AG09309 (cell line): Measurements from ENCODE around the gene KIRREL1.
A peak's percentile ranks its signal among the peaks of the same experiment; 100 is the strongest.

Source experiments
- DNase-seq: peaks from one replicate; pipeline ENCODE4 v3.0.0-alpha.2; 2010; ENCODE audit warnings: low read depth
- H3K4me3 ChIP-seq: 2 replicates; pipeline ENCODE4 v1.5.1; 2011; ENCODE audit warnings: mild to moderate bottlenecking, low read depth, low read length, moderate library complexity; ENCODE audit not compliant: control insufficient read depth
- TF ChIP-seq, protein P1 (sequence below): IDR thresholded peaks from 2 replicates; pipeline ENCODE4 v1.5.1; 2011; ENCODE audit warnings: mild to moderate bottlenecking, low read depth, low read length, inconsistent platforms; ENCODE audit not compliant: insufficient read depth, control insufficient read depth; ENCODE audit errors: missing control alignments

KIRREL1 gene

DNA sequence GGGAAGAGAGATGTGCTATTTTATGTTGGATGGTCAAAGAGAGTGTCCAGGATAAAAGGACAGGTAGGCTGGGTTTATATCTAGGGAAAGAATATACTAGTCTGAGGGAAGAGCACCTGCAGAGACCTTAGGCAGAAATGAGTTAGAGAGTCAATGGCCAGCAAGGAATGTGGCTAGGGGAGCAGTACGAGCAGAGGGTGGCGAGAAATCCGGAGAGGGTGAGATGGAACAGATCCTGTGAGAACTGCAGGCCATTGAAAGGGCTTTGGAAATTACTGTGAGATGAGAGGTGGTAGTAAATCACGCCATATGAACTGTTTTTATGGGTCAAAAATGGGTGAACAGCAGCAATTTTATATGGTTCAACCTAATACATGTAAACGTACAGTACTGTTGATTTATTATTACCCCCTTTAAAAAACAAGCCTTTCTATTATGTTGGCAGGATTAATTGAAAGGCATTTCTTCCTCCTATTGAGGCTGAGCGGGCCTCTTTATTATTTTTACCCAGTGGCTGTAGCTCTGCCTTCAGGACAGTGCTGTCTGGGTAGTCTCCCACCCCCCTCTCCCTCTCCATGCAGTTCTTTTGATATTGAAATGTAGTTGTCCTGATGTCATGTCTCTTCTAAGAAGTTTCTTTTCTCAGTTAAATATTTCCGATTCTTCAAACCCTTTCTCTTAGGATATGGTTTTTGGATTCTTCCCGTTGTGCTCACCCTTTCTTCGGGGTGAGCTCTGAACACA, 112.1 kb downstream of the KIRREL1 start:
- H3K4me3 ChIP-seq: no peak overlapping the region
- no peak for DNase-seq
- TF ChIP-seq, protein P1, sequence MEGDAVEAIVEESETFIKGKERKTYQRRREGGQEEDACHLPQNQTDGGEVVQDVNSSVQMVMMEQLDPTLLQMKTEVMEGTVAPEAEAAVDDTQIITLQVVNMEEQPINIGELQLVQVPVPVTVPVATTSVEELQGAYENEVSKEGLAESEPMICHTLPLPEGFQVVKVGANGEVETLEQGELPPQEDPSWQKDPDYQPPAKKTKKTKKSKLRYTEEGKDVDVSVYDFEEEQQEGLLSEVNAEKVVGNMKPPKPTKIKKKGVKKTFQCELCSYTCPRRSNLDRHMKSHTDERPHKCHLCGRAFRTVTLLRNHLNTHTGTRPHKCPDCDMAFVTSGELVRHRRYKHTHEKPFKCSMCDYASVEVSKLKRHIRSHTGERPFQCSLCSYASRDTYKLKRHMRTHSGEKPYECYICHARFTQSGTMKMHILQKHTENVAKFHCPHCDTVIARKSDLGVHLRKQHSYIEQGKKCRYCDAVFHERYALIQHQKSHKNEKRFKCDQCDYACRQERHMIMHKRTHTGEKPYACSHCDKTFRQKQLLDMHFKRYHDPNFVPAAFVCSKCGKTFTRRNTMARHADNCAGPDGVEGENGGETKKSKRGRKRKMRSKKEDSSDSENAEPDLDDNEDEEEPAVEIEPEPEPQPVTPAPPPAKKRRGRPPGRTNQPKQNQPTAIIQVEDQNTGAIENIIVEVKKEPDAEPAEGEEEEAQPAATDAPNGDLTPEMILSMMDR: no peak

- H3K4me3 ChIP-seq: no peak overlapping the region
- TF ChIP-seq, protein P1: no peak
- DNase-seq: no peak
These were observed 114.5 kb downstream of the KIRREL1 start for GRCh38 chr1:158107916-158108315.

DNA sequence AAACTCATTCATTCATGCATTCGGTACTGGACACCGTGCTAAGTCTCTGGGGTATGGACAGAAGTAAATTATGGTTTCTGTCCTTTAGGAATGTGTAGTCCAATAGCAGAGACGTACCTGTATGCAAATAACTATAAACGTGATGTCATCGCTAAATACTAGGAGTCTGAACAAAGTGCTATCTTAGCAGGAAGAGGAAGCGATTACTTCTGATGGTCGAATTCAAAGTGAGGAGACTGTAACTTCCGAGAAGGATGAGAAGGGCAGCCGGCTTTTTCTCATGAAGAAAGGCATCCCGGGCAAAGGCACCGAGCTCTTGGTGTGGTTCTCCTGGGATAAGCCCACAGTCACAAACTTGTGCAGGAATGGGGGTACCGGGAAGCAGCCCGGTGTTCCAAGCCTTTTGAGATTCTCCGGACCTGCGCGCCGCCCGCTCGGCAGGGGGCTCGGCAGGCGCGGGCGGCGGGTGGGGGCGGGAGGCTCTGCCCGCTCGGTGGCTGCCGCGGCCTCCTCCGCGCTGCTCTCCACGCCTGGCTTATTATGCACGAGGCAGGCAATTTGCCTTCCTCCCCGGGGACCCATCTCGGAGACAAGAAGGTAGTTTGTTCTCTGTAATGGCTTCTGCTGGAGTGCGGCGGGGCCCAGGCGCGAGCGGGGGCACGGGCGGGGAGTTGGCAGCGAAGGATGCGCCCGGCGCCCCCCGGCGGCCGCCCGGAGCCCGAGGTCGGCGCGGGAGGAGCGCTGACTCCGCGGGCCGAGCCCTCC, 119.7 kb downstream of the KIRREL1 start:
- TF ChIP-seq, protein P1: peak; percentile 26
- peak overlapping the region; percentile 45 for H3K4me3 ChIP-seq
- DNase-seq: no peak

DNA sequence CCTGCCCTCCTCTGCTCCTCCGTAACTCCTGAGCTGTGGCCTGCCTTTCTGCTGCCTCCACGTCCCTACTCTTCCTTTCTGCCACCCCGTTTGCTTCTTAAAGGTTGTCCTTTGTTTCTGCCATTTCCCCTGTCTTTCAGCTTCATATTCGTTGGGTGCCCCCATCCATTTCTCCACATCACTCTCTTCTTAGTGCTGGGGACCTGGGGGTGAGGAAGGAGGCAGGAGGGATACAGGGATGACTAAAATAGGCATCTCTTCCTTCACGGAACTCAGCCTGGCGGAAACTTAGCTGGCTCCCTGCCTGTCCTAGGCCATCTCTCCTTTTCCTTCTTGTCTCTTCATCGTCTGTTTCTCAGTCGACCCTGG, 120.3 kb downstream of the KIRREL1 start:
- TF ChIP-seq, protein P1: no peak
- H3K4me3 ChIP-seq: peak overlapping the region; percentile 6
- DNase-seq: no peak

- DNase-seq: no peak
- TF ChIP-seq, protein P1: no peak
- H3K4me3 ChIP-seq: no peak overlapping the region
These were observed 121.7 kb downstream of the KIRREL1 start for GRCh38 chr1:158115126-158115525.

DNA sequence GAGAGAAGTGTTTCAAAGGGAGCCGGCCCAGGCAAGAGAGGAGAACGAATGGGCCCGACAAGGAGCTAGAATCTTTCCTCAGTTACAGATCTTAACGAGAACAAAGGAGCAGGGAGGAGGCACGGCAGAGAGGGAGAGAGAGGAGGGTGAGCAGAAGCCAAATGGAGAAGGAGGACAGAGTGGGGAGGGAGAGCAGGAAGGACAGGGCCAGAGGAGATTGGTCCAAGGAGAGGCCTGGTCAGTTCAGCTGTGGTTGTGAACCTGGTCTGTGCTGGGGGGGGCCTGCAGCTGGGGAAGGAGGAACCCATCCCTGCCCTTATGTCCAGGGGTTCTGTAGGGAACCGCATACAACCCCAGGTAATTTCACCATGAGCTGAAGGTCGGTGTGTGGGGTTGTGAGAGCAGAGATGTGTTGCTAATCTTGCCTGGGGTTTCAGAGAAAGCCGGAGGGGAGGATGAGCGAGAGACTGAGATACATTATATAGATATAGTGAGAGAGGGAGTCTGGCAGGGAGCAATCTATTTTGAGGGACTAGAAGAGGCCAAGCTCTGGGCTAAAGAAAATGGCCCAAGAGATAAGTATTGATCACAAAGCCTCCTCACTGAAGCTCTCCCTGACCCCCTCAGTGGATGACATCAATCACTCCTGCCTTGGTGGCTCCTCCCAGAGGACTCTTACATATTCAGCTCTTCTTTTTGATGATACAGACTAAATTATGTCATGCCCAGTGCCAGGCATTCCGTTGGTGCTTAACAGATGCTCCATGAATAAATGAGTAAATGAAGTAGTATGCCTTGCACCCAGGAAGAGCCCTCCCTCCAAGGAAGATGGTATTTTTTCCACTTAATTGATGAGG, 123.1 kb downstream of the KIRREL1 start:
- DNase-seq: no peak
- no peak overlapping the region for H3K4me3 ChIP-seq
- TF ChIP-seq, protein P1: no peak
